ENCODE measurements around the gene ADI1.

- TF ChIP-seq TAF1 (IDR thresholded peaks at IDR 0.05; ENCODE audit: low read depth): no peak
- TF ChIP-seq, protein P1, sequence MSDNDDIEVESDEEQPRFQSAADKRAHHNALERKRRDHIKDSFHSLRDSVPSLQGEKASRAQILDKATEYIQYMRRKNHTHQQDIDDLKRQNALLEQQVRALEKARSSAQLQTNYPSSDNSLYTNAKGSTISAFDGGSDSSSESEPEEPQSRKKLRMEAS (IDR thresholded peaks at IDR 0.05): no peak
- no peak for TF ChIP-seq EP300 (IDR thresholded peaks at IDR 0.05; ENCODE audit: borderline replicate concordance)
- no peak for TF ChIP-seq YY1 (IDR thresholded peaks at IDR 0.05; ENCODE audit: low read depth)
Measured at GRCh38 chr2:3517948-3518495, 1.3 kb downstream of the ADI1 start.

All from Ishikawa (cell line).